GM21526 (cell line): Measurements from ENCODE around the gene ANO4.

Experiments
- ATAC-seq: cut with Tn5 transposase; IDR thresholded peaks from one replicate; pipeline ENCODE4 v1.9.1; 2021; ENCODE audit warnings: moderate library complexity; ENCODE audit not compliant: unreplicated experiment, low FRiP score

The ANO4 gene

GRCh38 chr12:100794441-100795173 lies at the start of gene ANO4:
Gene ANO4 (plus strand): TSS chr12:100794776. CDS start chr12:100901786, 107,010 bp downstream.
- ATAC-seq = no peak

- ATAC-seq = no peak
Observed at GRCh38 chr12:100745378-100746071, 49.1 kb upstream of the ANO4 start.

GRCh38 chr12:100752841-100753240 lies 41.7 kb upstream of the ANO4 start:
- no peak for ATAC-seq

DNA sequence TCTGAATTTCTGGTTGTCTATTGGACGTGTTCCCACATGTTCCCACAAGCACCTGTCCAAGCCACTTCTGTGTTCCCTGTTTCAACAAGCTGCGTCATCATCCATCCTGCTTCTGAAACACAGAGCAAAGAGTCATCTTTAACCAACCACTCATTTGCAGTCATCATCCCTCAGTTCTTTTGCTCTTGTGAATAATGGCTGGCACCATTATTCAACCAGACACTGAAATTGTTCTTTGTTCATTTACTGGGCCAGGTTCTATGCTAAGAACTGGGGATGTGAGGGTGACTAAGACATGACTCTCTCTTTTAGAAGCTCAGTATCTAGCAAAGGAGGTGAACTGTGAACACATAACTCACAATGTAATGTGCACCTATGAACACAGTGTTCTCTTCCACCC lies 40.7 kb upstream of the ANO4 start:
- no peak for ATAC-seq

GRCh38 chr12:100755186-100755585 lies 39.4 kb upstream of the ANO4 start:
- ATAC-seq = no peak

DNA sequence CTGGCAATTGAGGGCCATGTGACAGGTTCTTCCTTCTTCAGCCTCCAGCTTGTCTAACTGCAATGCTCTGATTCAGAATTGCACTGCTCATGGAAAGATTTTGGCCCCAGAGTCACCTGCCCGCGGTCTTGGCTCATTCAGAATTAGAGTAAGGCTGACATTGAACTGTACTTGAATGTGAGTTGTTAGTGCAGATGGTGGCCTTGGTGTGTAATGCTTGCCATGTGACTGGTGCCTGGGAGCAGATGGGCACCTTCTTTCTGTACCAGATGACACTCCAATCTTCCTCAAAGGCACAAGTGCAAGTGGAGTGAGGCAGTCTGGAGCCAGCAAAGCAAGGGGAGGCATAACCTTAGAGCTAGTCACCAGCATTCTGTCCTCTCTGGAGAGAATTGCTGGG lies 36.5 kb upstream of the ANO4 start:
- ATAC-seq = no peak

- no peak for ATAC-seq
Observed at GRCh38 chr12:100767371-100767770, 27.2 kb upstream of the ANO4 start.

DNA sequence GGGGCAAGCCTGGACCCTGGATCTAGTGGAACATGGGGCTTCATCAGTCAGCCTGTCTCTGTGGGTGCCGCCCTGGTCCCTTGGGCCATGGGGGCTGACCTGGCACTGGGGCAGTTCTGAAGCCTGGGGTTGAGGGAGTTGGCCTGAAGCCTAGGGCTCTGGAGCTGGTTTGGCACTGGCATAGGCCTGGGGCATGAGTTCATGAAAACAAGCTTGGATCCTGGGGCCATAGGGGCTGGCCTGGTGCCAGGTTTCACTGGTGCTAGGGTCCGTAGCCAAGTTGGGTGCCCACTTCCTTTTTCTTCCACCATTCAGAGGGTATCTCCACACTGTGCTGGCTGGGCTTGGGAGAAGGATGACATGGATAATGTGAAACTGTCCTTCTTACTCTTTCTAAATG lies 26.6 kb upstream of the ANO4 start:
- no peak for ATAC-seq

DNA sequence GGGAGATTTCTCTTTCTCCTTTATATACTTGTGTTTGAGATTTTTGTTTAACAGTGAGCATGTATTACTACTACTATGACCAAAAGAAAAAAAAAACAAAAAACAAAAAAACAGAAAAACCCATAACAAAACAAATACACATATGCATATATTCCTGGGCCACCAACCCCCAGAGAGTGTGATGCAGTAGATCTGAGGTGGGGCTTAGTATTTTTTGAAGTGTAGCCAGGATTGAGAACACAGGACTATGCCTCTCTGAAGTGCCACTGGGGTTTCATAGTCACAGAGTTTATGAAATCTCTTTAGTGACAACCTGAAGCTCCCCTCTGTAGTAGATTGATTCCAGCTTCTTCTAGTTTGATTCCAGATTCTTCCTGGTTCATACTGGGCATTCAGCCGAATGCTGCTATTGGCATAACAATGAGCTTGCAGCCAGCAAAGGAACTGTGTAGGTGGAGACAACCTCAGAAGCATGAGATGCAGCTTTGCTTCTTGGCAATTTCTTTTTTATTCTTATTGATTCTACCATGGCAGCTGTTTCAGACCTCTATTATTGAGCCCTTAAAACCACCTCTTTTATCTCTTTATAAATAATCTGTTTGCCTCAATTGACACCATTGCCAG lies 15.5 kb upstream of the ANO4 start:
- ATAC-seq = no peak

GRCh38 chr12:100789146-100789545 lies 5.4 kb upstream of the ANO4 start:
- ATAC-seq = no peak

GRCh38 chr12:100789975-100790374 lies 4.6 kb upstream of the ANO4 start:
- ATAC-seq = no peak

GRCh38 chr12:100790552-100790951 lies 4.0 kb upstream of the ANO4 start:
- no peak for ATAC-seq

- no peak for ATAC-seq
Observed at GRCh38 chr12:100793182-100793581, 1.4 kb upstream of the ANO4 start.

GRCh38 chr12:100795174-100795799 lies 711 bp downstream of the ANO4 start:
- no peak for ATAC-seq

DNA sequence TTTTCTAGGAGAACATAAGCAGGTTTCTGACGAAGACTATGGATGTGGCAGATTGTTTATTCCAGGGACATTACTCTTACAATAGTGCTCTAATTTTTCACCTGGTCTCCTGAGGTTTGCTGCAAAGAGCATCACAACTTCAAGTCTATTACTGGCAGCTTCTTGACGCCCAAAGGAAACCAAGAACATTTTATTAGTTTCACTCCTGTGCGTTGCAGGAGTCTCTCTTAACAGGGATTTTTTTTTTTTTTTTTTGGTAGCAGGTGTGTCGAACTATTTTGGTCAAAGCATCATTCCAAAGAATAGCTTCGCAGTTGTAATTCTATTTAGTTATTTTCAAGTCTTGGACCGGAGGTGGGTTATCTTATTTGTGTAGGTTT lies 1.2 kb downstream of the ANO4 start:
- ATAC-seq = no peak

DNA sequence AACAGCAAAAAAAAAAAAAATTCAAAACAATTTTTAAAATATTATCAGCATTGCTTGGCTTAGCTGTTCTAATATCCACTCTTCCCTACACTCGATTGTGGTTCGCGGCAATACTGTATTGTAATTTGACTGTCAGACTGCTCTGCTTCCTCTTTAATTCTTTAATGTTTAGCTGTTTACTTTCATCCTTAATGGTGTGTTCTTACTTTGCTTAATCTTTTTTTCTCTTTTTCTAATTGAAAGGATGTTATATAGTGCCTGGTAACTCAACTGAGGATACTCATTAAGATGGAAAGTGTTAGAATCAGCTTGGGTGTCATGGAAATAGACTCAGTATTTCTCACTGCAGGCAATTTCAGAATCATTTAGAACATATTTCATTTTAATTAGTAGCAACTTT lies 2.0 kb downstream of the ANO4 start:
- no peak for ATAC-seq

DNA sequence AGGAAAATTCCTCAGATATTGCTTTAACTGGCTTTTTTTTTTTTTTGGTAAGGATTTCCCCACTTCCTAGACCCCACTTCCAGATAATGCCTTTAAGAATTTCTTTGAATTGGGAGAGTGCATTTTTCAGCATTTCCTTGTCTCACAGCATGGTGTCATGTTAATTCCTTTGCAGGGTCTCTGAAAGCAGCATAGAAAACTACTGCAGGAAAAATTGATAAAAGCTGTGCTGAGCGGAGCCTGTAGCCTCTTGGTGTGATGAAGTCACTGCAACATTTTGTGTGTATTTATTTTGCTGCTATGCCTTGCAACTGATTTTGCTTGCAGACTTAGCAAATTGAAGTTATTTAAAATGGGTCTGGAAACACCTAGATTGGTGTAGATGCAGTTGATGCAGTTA lies 2.7 kb downstream of the ANO4 start:
- ATAC-seq = no peak

DNA sequence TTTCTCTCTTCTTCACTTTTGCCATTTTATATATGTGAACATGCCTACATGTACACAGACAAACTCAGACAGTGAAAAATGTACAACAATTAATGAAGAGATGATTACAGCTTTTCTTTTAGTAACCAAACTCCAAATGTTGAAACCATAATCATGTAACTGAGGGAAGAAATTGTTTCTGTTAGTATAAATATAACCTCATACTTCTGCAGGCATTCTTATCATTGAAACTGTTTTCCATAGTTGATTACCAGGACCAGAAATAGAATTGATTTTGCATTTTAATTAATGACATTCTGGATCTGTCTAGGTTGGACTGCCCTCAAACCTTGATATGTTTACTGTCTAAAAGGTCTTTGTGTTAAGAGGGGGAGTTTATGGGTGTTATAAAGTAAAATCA lies 3.2 kb downstream of the ANO4 start:
- ATAC-seq = no peak

DNA sequence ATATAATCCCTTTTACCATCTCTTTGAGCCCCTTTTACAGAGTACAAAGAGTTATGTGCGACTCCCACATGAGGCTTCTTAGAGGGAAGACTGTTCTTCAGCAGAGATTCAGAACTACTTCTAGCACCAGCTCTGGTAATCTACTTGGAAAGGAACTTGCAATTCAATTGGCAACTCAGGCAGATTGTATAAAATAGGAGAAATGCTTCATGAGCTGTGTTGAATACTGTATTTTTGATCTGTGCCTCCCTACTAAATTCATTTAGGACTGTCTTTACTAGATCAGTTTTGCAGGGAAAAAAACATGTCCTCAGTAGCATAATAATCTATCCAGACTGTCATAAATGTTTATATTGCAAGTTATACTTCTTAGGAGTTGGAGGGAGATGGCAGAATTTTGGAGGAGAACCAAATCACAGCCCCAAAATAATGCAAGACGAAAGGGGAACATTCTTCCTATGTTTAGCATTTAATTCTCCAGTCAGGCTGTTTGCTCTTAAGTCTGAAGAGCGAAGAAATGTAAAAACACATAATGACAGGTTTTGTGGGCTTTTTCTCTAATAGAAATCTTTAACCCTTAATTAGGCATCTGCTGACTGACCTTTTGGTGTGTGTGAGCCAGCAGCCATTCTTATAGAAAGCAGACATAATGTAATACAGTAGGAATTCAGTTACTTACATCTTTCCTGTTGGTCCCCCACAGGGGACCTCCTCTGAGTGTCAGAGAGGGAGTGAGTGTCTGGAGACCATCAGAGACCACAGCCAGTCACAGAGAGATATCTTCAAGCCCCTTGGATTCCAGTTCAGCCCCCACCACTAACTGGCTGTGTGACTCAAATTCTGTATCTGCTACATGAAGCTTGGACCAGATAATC lies 3.9 kb downstream of the ANO4 start:
- no peak for ATAC-seq

DNA sequence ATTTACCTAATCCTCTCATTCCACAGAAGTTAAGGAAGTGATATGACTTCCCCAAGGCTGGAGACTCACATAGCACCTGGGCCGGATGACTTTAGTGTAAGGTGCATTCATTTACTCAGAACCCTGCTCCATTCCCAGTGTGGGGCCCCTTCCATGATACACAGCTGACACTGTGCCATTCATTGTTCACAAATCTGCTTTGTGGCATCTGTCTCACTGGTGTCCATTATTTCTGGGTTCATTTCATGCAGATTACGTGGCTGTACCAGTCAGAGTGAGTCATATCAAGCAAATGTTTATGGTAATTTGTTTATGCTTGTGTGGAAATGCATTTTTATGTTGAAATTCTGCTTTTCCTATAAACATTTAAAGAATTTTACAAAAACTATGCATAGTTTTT lies 5.2 kb downstream of the ANO4 start:
- no peak for ATAC-seq
